HEK293 (cell line): ENCODE data around the gene FZD1.

Source experiments
- CTCF ChIA-PET: fragments of 350-600 bp; formaldehyde crosslinking; extraction: SDS; loops from one replicate; lab custom pipeline; 2021; ENCODE audit warnings: antibody characterized with exemption; lab: Yijun Ruan, JAX
- POLR2A ChIA-PET: fragments of 300-600 bp; formaldehyde crosslinking; extraction: SDS; loops from one replicate; lab custom pipeline; 2020; ENCODE audit warnings: antibody characterized with exemption, inconsistent platforms; lab: Yijun Ruan, JAX
- H3K27ac ChIP-seq: fragments of 200-500 bp; sonication (Bioruptor generic); 2 replicates; pipeline ENCODE4 v1.5.1; 2014; ENCODE audit warnings: low read depth, low read length, control low read depth, inconsistent platforms; ENCODE audit errors: extremely low read depth
- H3K36me3 ChIP-seq, 2 experiments: fragments of 200-500 bp in 1 of 2; sonication (Bioruptor generic) in 1 of 2; 1 replicate in 1 of 2; 2 replicates in 1 of 2; pipeline ENCODE4 v1.5.1; 2014 to 2017; ENCODE audit warnings: inconsistent platforms in 2 of 2, low read length in 2 of 2; ENCODE audit not compliant: control insufficient read depth in 2 of 2, insufficient read depth in 1 of 2
- H3K4me1 ChIP-seq: fragments of 200-500 bp; sonication (Bioruptor generic); 2 replicates; pipeline ENCODE4 v1.5.1; 2014; ENCODE audit warnings: mild to moderate bottlenecking, low read length, inconsistent platforms; ENCODE audit not compliant: control insufficient read depth, insufficient read depth
- H3K4me3 ChIP-seq: 2 replicates; pipeline ENCODE4 v1.5.1; 2011; ENCODE audit warnings: low read depth, mild to moderate bottlenecking, control low read depth, low read length, moderate library complexity
- H3K9me3 ChIP-seq: fragments of 200-500 bp; sonication (Bioruptor generic); 2 replicates; pipeline ENCODE4 v1.5.1; 2014; ENCODE audit warnings: low read depth, low read length, inconsistent platforms; ENCODE audit not compliant: control insufficient read depth, insufficient read depth
- REPIN1 ChIP-seq: fragments of 450-650 bp; formaldehyde crosslinking; IDR thresholded peaks from 2 replicates; pipeline ENCODE4 v1.5.1; 2017; ENCODE audit warnings: missing biosample characterization, missing genetic modification characterization, low read depth
- ZNF776 ChIP-seq: fragments of 450-650 bp; formaldehyde crosslinking; IDR thresholded peaks from 2 replicates; pipeline ENCODE4 v1.5.0; 2017; ENCODE audit warnings: missing biosample characterization, missing genetic modification characterization, borderline replicate concordance

The FZD1 gene

GRCh38 chr7:91320366-91321078 lies 56.3 kb downstream of the FZD1 start:
- POLR2A ChIA-PET, result no interaction called here

More at GRCh38 chr7:91320366-91321078, 56.3 kb downstream of the FZD1 start:
- CTCF ChIA-PET, result no interaction called here
- no peak for TF ChIP-seq ZNF776 (tag by site-specific recombination)
- no peak for TF ChIP-seq REPIN1 (tag by site-specific recombination)
- no peaks in the 10 kb centered on the region for H3K9me3 ChIP-seq
- H3K4me3 ChIP-seq, result no peak overlapping the region
- no peaks in the 10 kb centered on the region for H3K4me1 ChIP-seq
- H3K36me3 ChIP-seq, result no peaks in the 10 kb centered on the region
- H3K27ac ChIP-seq, result no peak overlapping the region
